ENCODE measurements around the gene NCAN. TPM values are rescaled to one million over a fixed set of nuclear protein-coding genes. Genes with fewer than 3 reads are reported as not detected.

NCAN gene
- total and polyA plus RNA-seq, 4 donors = 0.06 TPM; not detected in 3

GRCh38 chr19:19214159-19214490, 2.4 kb downstream of the NCAN start:
- WGBS = 10% methylated on average over 5 of the region's 5 CpGs
- peaks cover 0 to 5% (median 4%) of the 10 kb centered on the region in 4 donors for H3K27me3 ChIP-seq (ENCODE audit: control insufficient read depth in 4 of 4, insufficient read depth in 4 of 4, low read length in 3 of 4)
- H3K9me3 ChIP-seq (ENCODE audit: control insufficient read depth in 4 of 4, low read length in 3 of 4) = no peaks in the 10 kb centered on the region
- no peak overlapping the region for H3K4me3 ChIP-seq (ENCODE audit: low read depth in 1 of 3, low read length in 3 of 3)
- no peak overlapping the region for H3K27ac ChIP-seq (ENCODE audit: low read depth in 1 of 2, low read length in 2 of 2)
- no peak for TF ChIP-seq GABPA (IDR thresholded peaks at IDR 0.05 in 1 of 2, conservative IDR thresholded peaks at IDR 0.05 in 1 of 2)
- TF ChIP-seq FOXA1 (IDR thresholded peaks at IDR 0.05) = no peak
- no peak for TF ChIP-seq FOXA2 (IDR thresholded peaks at IDR 0.05)
- no peak for TF ChIP-seq YY1 (IDR thresholded peaks at IDR 0.05)
- TF ChIP-seq, protein P1, sequence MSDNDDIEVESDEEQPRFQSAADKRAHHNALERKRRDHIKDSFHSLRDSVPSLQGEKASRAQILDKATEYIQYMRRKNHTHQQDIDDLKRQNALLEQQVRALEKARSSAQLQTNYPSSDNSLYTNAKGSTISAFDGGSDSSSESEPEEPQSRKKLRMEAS (IDR thresholded peaks at IDR 0.05) = no peak
- TF ChIP-seq, protein P2, sequence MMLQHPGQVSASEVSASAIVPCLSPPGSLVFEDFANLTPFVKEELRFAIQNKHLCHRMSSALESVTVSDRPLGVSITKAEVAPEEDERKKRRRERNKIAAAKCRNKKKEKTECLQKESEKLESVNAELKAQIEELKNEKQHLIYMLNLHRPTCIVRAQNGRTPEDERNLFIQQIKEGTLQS (IDR thresholded peaks at IDR 0.05) = no peak
- TF ChIP-seq RAD21 (IDR thresholded peaks at IDR 0.05) = no peak
- no peak for TF ChIP-seq RXRA (IDR thresholded peaks at IDR 0.05)
- TF ChIP-seq HNF4G (IDR thresholded peaks at IDR 0.05) = no peak
- no peak for TF ChIP-seq NR2F2 (IDR thresholded peaks at IDR 0.05)
- no peak for TF ChIP-seq HNF4A (conservative IDR thresholded peaks at IDR 0.05)
- no peak for TF ChIP-seq SP1 (IDR thresholded peaks at IDR 0.05)
- no peak for TF ChIP-seq ZBTB33 (IDR thresholded peaks at IDR 0.05)
- no peak for TF ChIP-seq TAF1 (conservative IDR thresholded peaks at IDR 0.05)
- TF ChIP-seq JUND (IDR thresholded peaks at IDR 0.05) = no peak
- TF ChIP-seq, protein P3, sequence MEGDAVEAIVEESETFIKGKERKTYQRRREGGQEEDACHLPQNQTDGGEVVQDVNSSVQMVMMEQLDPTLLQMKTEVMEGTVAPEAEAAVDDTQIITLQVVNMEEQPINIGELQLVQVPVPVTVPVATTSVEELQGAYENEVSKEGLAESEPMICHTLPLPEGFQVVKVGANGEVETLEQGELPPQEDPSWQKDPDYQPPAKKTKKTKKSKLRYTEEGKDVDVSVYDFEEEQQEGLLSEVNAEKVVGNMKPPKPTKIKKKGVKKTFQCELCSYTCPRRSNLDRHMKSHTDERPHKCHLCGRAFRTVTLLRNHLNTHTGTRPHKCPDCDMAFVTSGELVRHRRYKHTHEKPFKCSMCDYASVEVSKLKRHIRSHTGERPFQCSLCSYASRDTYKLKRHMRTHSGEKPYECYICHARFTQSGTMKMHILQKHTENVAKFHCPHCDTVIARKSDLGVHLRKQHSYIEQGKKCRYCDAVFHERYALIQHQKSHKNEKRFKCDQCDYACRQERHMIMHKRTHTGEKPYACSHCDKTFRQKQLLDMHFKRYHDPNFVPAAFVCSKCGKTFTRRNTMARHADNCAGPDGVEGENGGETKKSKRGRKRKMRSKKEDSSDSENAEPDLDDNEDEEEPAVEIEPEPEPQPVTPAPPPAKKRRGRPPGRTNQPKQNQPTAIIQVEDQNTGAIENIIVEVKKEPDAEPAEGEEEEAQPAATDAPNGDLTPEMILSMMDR (IDR thresholded peaks at IDR 0.05; ENCODE audit: low read depth, low read length, missing input control) = no peak
- no peak for TF ChIP-seq EGR1 (IDR thresholded peaks at IDR 0.05; ENCODE audit: low read depth in 2 of 2)
- TF ChIP-seq, protein P4, sequence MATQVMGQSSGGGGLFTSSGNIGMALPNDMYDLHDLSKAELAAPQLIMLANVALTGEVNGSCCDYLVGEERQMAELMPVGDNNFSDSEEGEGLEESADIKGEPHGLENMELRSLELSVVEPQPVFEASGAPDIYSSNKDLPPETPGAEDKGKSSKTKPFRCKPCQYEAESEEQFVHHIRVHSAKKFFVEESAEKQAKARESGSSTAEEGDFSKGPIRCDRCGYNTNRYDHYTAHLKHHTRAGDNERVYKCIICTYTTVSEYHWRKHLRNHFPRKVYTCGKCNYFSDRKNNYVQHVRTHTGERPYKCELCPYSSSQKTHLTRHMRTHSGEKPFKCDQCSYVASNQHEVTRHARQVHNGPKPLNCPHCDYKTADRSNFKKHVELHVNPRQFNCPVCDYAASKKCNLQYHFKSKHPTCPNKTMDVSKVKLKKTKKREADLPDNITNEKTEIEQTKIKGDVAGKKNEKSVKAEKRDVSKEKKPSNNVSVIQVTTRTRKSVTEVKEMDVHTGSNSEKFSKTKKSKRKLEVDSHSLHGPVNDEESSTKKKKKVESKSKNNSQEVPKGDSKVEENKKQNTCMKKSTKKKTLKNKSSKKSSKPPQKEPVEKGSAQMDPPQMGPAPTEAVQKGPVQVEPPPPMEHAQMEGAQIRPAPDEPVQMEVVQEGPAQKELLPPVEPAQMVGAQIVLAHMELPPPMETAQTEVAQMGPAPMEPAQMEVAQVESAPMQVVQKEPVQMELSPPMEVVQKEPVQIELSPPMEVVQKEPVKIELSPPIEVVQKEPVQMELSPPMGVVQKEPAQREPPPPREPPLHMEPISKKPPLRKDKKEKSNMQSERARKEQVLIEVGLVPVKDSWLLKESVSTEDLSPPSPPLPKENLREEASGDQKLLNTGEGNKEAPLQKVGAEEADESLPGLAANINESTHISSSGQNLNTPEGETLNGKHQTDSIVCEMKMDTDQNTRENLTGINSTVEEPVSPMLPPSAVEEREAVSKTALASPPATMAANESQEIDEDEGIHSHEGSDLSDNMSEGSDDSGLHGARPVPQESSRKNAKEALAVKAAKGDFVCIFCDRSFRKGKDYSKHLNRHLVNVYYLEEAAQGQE (IDR thresholded peaks at IDR 0.05) = no peak
- no peak overlapping the region for H3K9ac ChIP-seq (ENCODE audit: low read depth in 1 of 2, low read length in 2 of 2)
- H3K36me3 ChIP-seq (ENCODE audit: control insufficient read depth in 4 of 4, insufficient read depth in 3 of 4, low read depth in 1 of 4, low read length in 3 of 4) = no peaks in the 10 kb centered on the region
- no peaks in the 10 kb centered on the region for H3K4me1 ChIP-seq (ENCODE audit: control insufficient read depth in 4 of 4, insufficient read depth in 4 of 4, low read length in 3 of 4)
- no peak for DNase-seq (ENCODE audit: low spot score)

Measured in liver (tissue), 9 donors.